Measurements from ENCODE around the gene LMF2.
A peak's percentile ranks its signal among the peaks of the same experiment; 100 is the strongest.
"Not testable (repeated sequence)": the region's sequence is repeated elsewhere in the genome, so short reads cannot be mapped to it uniquely, and the experiment has no call there.

LMF2 gene

GRCh38 chr22:50507421-50507990 is at the start of gene LMF2:
Gene LMF2 (minus strand): TSS chr22:50507702. CDS start chr22:50507675, 27 bp downstream.
- DNase-seq = peak; percentile 89

- no peak for DNase-seq
Measured at GRCh38 chr22:50556703-50557102, 49.2 kb upstream of the LMF2 start.

GRCh38 chr22:50553310-50553709 is 45.8 kb upstream of the LMF2 start:
- no peak for DNase-seq

- no peak for DNase-seq
Measured at GRCh38 chr22:50551160-50551752, 43.8 kb upstream of the LMF2 start.

GRCh38 chr22:50550395-50550794 is 42.9 kb upstream of the LMF2 start:
- no peak for DNase-seq

GRCh38 chr22:50548921-50549790 is 41.7 kb upstream of the LMF2 start:
- DNase-seq = no peak

GRCh38 chr22:50548040-50548920 is 40.8 kb upstream of the LMF2 start:
- DNase-seq = no peak

GRCh38 chr22:50547263-50547985 is 39.9 kb upstream of the LMF2 start:
- no peak for DNase-seq

- no peak for DNase-seq
Measured at GRCh38 chr22:50546326-50547262, 39.1 kb upstream of the LMF2 start.

- no peak for DNase-seq
Measured at GRCh38 chr22:50545522-50546325, 38.2 kb upstream of the LMF2 start, which contains the start of gene KLHDC7B. Gene KLHDC7B (plus strand): TSS chr22:50545899. CDS start chr22:50546244, 345 bp downstream.

- no peak for DNase-seq
Measured at GRCh38 chr22:50544746-50545253, 37.3 kb upstream of the LMF2 start.

- DNase-seq = no peak
Measured at GRCh38 chr22:50544078-50544745, 36.7 kb upstream of the LMF2 start.

- DNase-seq = no peak
Measured at GRCh38 chr22:50542416-50542927, 35.0 kb upstream of the LMF2 start.

GRCh38 chr22:50541667-50542026 is 34.1 kb upstream of the LMF2 start:
- DNase-seq = not testable (repeated sequence)

GRCh38 chr22:50540381-50540780 is 32.9 kb upstream of the LMF2 start:
- no peak for DNase-seq

GRCh38 chr22:50537765-50538164 is 30.3 kb upstream of the LMF2 start:
- DNase-seq = no peak

GRCh38 chr22:50536226-50536625 is 28.7 kb upstream of the LMF2 start:
- DNase-seq = no peak

- DNase-seq = no peak
Measured at GRCh38 chr22:50535113-50535512, 27.6 kb upstream of the LMF2 start.
